Activated naive CD4-positive, alpha-beta T cell treated with anti-CD3 and anti-CD28 coated beads, Interleukin-2, amount 50 U/mL, for 72 hours (primary cell): ENCODE data around the gene OLFML1. TPM values are rescaled to one million over a fixed set of nuclear protein-coding genes. Genes with fewer than 3 reads are reported as not detected.
"Not testable (repeated sequence)": the region's sequence is repeated elsewhere in the genome, so short reads cannot be mapped to it uniquely, and the experiment has no call there.

Experiments
- ATAC-seq, 2 donors: fragments of 150-1000 bp; cut with Tn5 transposase; 2 replicates each; pipeline ENCODE4 v1.10.0; 2021; ENCODE audit warnings: mild to moderate bottlenecking in 2 of 2, moderate library complexity in 2 of 2
- DNase-seq, 2 donors: peaks; one replicate each; pipeline ENCODE4 v3.0.0; 2021 to 2022; ENCODE audit warnings: low spot score in 2 of 2
- H3K27ac Mint-ChIP-seq, 2 donors: one replicate each; pipeline ENCODE4 v1.8.0; 2022; ENCODE audit warnings: mild to moderate bottlenecking in 2 of 2, mixed read lengths in 2 of 2
- H3K36me3 Mint-ChIP-seq, 2 donors: one replicate each; pipeline ENCODE4 v1.8.0; 2022; ENCODE audit warnings: mixed read lengths in 2 of 2
- H3K9me3 Mint-ChIP-seq, 2 donors: one replicate each; pipeline ENCODE4 v1.8.0; 2022; ENCODE audit warnings: mixed read lengths in 2 of 2
- total RNA-seq, 2 donors: library from RNA; stranded (reverse); gene quantifications; one replicate each; pipeline ENCODE4 v1.2.3, GENCODE V29; 2022

OLFML1 gene
- total RNA-seq, 2 donors from 2014 or later: not detected

DNA sequence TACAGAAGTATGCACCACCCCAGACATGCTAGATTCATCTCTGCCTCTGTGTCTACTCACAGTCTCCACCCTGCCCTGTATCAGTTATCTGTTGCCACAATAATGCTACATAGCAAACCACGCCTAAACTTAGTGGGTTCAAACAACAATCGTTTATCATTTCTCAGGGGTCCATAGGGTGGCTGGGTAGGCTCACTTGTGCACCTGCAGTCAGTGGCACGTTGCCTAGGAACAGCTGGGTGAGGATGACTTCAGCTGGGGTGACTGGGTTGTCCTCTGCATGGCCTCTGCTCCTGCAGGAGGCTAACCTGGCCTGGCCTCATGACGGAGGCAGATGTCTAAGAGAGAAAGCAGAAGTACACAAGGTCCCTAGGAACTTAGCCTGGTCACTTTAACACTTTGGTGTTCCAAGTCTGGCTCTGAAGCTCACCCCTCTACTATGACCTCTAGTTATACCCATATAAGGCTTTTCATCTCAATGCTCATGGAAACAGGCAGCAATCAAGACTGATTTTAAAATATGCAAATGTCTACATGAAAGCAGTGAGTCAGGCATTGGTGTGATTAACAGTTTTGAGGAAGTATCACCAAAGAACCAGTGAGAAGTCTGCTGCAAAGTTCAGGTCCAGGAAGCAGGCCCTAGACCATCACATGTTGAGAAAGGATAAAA is 10.7 kb downstream of the OLFML1 start:
- no peak for DNase-seq
- peak; percentile 91 to 96 for ATAC-seq
- Mint-ChIP-seq H3K27ac (peak overlapping the region; percentile 19 to 35), H3K9me3 (peaks cover 0 to 4% of the 10 kb centered on the region in 2 donors), H3K36me3 (peaks cover 0 to 6% of the 10 kb centered on the region in 2 donors)

- ATAC-seq (no peak), DNase-seq (no peak)
- Mint-ChIP-seq H3K9me3 (peaks cover 0 to 4% of the 10 kb centered on the region in 2 donors), H3K36me3 (peaks cover 0 to 6% of the 10 kb centered on the region in 2 donors), H3K27ac (no peak overlapping the region)
These were observed 12.9 kb downstream of the OLFML1 start for GRCh38 chr11:7498193-7498592.

DNA sequence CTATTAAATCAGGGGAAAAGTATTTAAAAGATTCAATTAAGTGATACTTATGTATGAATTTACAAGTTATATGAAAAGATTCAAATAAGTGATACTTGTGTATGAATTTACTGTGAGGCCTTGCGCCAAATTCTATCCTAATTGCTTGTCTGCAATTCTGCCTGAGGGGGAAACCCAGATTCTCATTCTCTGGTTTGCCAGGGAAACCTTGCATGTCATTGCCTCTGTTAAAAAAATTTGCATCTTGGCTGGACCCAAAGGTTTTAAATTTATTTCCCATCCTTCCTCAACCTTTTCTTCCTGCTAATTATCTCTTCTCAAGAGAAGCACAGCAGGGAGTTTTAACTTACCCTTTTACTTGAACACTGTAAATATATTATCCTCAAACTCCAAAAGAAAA is 13.8 kb downstream of the OLFML1 start:
- Mint-ChIP-seq H3K9me3 (peaks cover 0 to 4% of the 10 kb centered on the region in 2 donors), H3K36me3 (peaks cover 0 to 6% of the 10 kb centered on the region in 2 donors), H3K27ac (no peak overlapping the region)
- DNase-seq (no peak), ATAC-seq (no peak)

- H3K36me3 Mint-ChIP-seq: peaks cover 0 to 6% of the 10 kb centered on the region in 2 donors
- H3K9me3 Mint-ChIP-seq: peaks cover 0 to 4% of the 10 kb centered on the region in 2 donors
- H3K27ac Mint-ChIP-seq: no peak overlapping the region
- no peak for DNase-seq
- ATAC-seq: no peak
These were observed 14.9 kb downstream of the OLFML1 start for GRCh38 chr11:7500251-7500650.

DNA sequence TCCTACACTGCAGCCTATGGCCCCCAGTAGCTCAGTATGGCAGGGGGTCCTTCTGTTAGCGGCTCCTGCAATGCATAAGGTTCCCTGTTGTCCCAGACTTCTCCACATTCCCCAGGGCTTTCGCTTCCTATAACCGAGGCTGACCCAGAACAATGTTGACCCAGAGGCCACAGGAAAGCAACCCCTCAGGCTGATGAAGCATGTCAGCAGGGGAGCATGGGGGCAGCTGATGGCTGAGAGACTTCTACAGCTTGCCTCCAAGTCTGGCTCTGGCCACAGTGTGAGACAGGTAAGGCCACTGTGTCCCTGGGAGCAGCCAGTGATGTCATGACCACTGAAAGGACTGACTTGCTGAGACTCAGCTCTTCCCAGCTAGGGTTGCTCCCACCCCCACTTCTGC is 15.9 kb downstream of the OLFML1 start:
- Mint-ChIP-seq H3K9me3 (peaks cover 0 to 3% of the 10 kb centered on the region in 2 donors), H3K36me3 (peaks cover 0 to 4% of the 10 kb centered on the region in 2 donors), H3K27ac (no peak overlapping the region)
- ATAC-seq: no peak
- no peak for DNase-seq

DNA sequence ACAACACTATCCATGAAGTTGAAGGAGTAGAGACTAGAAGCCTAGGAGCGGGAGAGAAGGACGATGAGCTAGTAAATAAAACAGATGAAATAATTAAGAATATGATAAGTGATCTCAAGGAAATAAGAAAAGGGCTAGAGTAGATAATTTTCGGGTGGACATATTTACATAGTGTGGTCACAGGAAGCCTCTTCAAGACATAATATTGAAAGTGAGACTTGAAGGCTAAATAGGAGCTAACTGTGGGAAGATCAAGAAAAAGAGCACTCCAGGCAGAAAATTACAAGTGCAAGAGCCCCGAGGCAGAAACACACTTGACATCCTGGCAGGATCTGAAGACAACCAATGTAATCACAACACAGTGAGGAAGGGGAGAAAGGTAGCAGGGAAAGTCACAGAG is 16.6 kb downstream of the OLFML1 start:
- ATAC-seq: no peak
- no peaks in the 10 kb centered on the region for H3K9me3 Mint-ChIP-seq
- no peak for DNase-seq
- H3K27ac Mint-ChIP-seq: no peak overlapping the region
- no peaks in the 10 kb centered on the region for H3K36me3 Mint-ChIP-seq

GRCh38 chr11:7506243-7506642 is 20.9 kb downstream of the OLFML1 start:
- DNase-seq (no peak), ATAC-seq (no peak)

DNA sequence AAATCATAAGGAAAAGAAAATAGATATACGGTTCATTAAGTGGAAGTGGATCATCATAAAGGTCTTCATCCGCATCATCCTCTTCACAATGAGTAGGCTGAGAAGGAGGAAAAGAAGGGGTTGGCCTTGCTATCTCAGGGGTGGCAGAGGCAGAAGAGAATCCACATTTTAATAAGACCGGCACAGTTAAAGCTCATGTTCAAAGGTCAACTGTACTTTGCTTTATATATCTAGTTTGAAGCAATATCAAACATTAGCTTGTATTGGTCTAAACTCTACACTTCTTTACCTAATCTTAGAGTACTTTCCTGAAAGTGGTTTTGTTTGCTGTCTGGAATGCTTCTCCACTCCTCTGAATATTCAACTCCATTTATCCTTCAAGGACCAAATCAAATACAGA is 22.8 kb downstream of the OLFML1 start:
- DNase-seq (no peak), ATAC-seq (no peak)
- Mint-ChIP-seq H3K9me3 (no peaks in the 10 kb centered on the region), H3K36me3 (no peaks in the 10 kb centered on the region), H3K27ac (no peak overlapping the region)

More at GRCh38 chr11:7506243-7506642, 20.9 kb downstream of the OLFML1 start:
- Mint-ChIP-seq H3K9me3 (no peaks in the 10 kb centered on the region), H3K27ac (no peak overlapping the region), H3K36me3 (no peaks in the 10 kb centered on the region)

DNA sequence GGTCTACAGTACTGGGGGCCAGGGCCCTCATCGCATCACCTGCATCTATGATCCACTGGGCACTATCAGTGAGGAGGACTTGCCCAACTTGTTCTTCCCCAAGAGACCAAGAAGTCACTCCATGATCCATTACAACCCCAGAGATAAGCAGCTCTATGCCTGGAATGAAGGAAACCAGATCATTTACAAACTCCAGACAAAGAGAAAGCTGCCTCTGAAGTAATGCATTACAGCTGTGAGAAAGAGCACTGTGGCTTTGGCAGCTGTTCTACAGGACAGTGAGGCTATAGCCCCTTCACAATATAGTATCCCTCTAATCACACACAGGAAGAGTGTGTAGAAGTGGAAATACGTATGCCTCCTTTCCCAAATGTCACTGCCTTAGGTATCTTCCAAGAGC is 24.7 kb downstream of the OLFML1 start:
- Mint-ChIP-seq H3K27ac (no peak overlapping the region), H3K36me3 (no peaks in the 10 kb centered on the region), H3K9me3 (no peaks in the 10 kb centered on the region)
- ATAC-seq (no peak), DNase-seq (no peak)

DNA sequence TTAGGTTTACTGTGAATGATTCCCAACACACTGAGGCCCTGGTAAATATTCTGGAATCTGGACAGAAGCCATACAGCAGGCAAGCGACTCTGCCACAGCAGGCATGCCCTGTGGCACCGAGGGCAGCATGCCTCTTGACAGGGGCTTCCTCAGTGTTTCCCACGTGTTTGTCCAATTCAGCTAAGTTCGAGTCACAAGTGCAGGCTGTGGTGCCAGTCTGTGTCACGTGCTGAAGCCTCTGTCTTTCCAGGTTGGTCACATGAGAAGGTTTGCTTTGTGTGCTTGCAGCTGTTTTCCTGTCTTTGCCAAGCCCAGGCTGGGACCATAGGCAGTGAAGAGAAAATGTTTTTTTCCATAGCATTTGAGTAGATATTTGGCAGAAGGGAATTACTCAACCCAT is 26.1 kb downstream of the OLFML1 start:
- H3K9me3 Mint-ChIP-seq: no peaks in the 10 kb centered on the region
- no peak for DNase-seq
- ATAC-seq: no peak
- H3K36me3 Mint-ChIP-seq: no peaks in the 10 kb centered on the region
- no peak overlapping the region for H3K27ac Mint-ChIP-seq

- H3K9me3 Mint-ChIP-seq: peaks cover 0 to 8% of the 10 kb centered on the region in 2 donors
- DNase-seq: peak in 1 of 2 donors; percentile 12
- peak overlapping the region; percentile 93 to 94 for H3K27ac Mint-ChIP-seq
- ATAC-seq: peak; percentile 17 to 43
- H3K36me3 Mint-ChIP-seq: peaks cover 0 to 9% of the 10 kb centered on the region in 2 donors
These were observed 27.4 kb downstream of the OLFML1 start for GRCh38 chr11:7512525-7513233.

DNA sequence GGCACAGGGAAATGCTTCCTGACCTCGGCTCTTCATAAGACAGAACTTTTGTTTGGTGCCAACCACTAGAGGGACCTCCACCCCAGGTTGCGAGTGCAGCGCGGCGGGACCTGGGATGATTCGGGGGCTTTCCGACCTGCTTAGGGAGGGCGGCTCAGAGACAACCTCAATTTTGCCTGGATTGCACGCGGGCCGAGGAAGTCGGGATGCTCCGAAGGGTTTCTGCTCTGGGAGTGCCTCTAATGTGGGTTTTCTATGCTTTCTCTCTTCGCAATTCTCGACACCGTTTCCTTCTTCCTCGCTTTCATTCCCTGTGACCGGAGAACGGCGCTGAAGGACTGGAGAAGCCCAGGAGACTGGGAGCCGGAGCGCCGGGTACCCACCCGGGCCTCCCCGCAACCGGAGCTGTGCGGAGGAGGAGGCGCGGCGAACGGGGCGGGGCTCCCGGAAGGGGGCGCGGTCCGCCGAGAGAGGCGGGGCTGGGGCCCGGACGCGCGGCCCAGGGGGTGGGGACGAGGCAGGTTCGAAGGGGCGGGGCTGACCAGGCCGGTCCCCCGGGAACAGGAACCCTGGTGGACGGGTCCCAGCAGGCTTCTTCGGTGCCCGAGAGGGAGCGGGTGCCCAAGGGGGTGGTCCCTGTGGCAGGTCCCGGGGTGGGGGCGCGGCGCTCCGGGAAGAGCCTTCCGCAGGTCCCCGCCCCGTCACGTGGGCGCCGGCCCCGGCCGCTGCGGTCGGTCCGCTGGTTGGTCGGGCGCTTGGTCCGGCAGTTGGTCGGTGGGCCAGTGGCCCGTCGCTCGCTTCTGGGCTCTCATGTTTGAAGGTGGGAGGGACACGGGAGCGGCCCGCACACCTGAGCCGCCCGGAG is 28.2 kb downstream of the OLFML1 start, which contains the start of gene PPFIBP2:
TSS of gene PPFIBP2 (plus strand) at position 766 of the 865 bp plus-strand sequence. CDS start 35,477 bp downstream, outside the sequence.
- H3K9me3 Mint-ChIP-seq: peaks cover 2 to 14% of the 10 kb centered on the region in 2 donors
- H3K27ac Mint-ChIP-seq: peak within 1 kb of the TSS; percentile 93 to 94
- ATAC-seq: peak; percentile 90 to 93
- peak; percentile 87 to 91 for DNase-seq
- H3K36me3 Mint-ChIP-seq: peaks cover 4 to 17% of the 10 kb centered on the region in 2 donors

- Mint-ChIP-seq H3K36me3 (peaks cover 4 to 23% of the 10 kb centered on the region in 2 donors), H3K27ac (peak overlapping the region in 1 of 2 donors; percentile 93), H3K9me3 (peaks cover 7 to 21% of the 10 kb centered on the region in 2 donors)
- DNase-seq: peak in 1 of 2 donors; percentile 33
- peak; percentile 24 to 28 for ATAC-seq
These were observed 28.8 kb downstream of the OLFML1 start for GRCh38 chr11:7514099-7514591.

GRCh38 chr11:7515447-7515886 is 30.2 kb downstream of the OLFML1 start:
- peak overlapping the region; percentile 45 to 48 for H3K27ac Mint-ChIP-seq
- peaks cover 4 to 23% of the 10 kb centered on the region in 2 donors for H3K36me3 Mint-ChIP-seq
- ATAC-seq: no peak

DNA sequence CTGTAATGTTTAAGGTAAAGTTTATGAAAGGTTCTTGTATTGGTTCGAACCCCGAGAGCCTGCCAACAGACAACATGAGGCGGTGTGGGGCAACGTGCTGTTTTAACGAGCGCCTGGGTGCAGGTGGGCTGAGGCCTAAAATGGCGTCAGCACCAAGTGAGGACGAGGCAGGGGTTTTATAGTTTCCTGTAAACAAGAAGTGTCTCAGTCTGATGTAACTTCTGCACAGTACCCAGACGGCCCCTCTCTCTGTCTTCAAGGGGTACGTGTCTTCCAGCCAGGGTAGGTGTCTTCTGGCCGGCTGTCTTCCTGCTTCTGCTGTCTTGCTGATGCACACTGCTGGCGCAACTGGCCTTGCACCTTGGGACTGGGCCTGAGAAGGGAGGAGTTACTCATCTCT is 31.2 kb downstream of the OLFML1 start:
- DNase-seq (no peak), ATAC-seq (no peak)
- Mint-ChIP-seq H3K9me3 (peaks cover 8 to 22% of the 10 kb centered on the region in 2 donors), H3K36me3 (peaks cover 4 to 23% of the 10 kb centered on the region in 2 donors), H3K27ac (peak overlapping the region; percentile 13 to 75)

More at GRCh38 chr11:7515447-7515886, 30.2 kb downstream of the OLFML1 start:
- DNase-seq: no peak
- peaks cover 8 to 22% of the 10 kb centered on the region in 2 donors for H3K9me3 Mint-ChIP-seq

DNA sequence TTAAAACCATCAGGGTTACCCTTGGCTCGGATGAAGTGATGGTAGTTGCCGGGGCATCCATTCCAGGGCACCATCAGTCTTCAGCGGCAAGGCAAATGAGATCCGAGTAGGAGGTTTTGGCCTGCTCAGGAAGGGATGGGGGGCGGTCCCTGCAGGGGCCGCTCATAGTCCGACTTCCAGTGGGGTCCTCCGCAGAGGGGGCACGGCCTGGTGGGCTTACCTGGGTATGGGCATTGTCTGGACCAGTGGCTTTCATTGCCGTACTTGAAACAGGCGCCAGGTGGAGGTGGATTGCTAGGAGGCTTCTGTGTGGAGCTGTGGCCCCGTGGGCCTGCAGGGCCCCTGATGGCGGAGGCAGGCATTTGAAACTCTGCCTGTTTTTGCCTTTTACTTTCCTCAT is 32.4 kb downstream of the OLFML1 start:
- Mint-ChIP-seq H3K36me3 (peaks cover 4 to 23% of the 10 kb centered on the region in 2 donors), H3K9me3 (peaks cover 8 to 22% of the 10 kb centered on the region in 2 donors), H3K27ac (peak overlapping the region; percentile 13 to 15)
- ATAC-seq, DNase-seq: not testable (repeated sequence)
